ENCODE measurements around the gene SH3RF3. TPM values are rescaled to one million over a fixed set of nuclear protein-coding genes. Genes with fewer than 3 reads are reported as not detected.
"Not testable (repeated sequence)": the region's sequence is repeated elsewhere in the genome, so short reads cannot be mapped to it uniquely, and the experiment has no call there.

The SH3RF3 gene
- total RNA-seq, 2 experiments from 2014 or later = 1.9 to 2.3 TPM

- H3K27me3 Mint-ChIP-seq = no peaks in the 10 kb centered on the region
- H3K9me3 Mint-ChIP-seq = no peaks in the 10 kb centered on the region
- H3K4me1 Mint-ChIP-seq (ENCODE audit: low read depth) = no peaks in the 10 kb centered on the region
- TF ChIP-seq CTCF (IDR thresholded peaks at IDR 0.05) = no peak
- no peaks in the 10 kb centered on the region for H3K36me3 Mint-ChIP-seq (ENCODE audit: low read depth)
- CTCF ChIA-PET = no interaction called here
- DNase-seq (no peak), ATAC-seq (no peak)
- POLR2A ChIA-PET = no interaction called here
- no peak overlapping the region for H3K4me3 Mint-ChIP-seq
- intact Hi-C loops (cut with micrococcal nuclease) = no loop called here
- H3K27ac Mint-ChIP-seq = no peak overlapping the region
Observed at GRCh38 chr2:109531221-109531620, 402.2 kb downstream of the SH3RF3 start.

GRCh38 chr2:109531896-109532727 lies 403.1 kb downstream of the SH3RF3 start:
- POLR2A ChIA-PET = no interaction called here
- intact Hi-C loops (cut with micrococcal nuclease) = no loop called here
- H3K4me1 Mint-ChIP-seq (ENCODE audit: low read depth) = no peaks in the 10 kb centered on the region
- H3K27me3 Mint-ChIP-seq = peaks cover 1% of the 10 kb centered on the region
- no peak for TF ChIP-seq CTCF (IDR thresholded peaks at IDR 0.05)
- no peaks in the 10 kb centered on the region for H3K36me3 Mint-ChIP-seq (ENCODE audit: low read depth)
- no peak for ATAC-seq
- no peak overlapping the region for H3K27ac Mint-ChIP-seq
- no peaks in the 10 kb centered on the region for H3K9me3 Mint-ChIP-seq
- CTCF ChIA-PET = interaction anchor here (1.2 to 2.8 kb wide), 2 partner anchors 10 to 529 kb away, joined by 3 to 9 read pairs; no protein-coding TSS in a partner anchor
- no peak for DNase-seq
- no peak overlapping the region for H3K4me3 Mint-ChIP-seq

- Mint-ChIP-seq H3K27me3 (peaks cover 1% of the 10 kb centered on the region), H3K36me3 (ENCODE audit: low read depth) (no peaks in the 10 kb centered on the region), H3K9me3 (no peaks in the 10 kb centered on the region), H3K4me3 (no peak overlapping the region), H3K4me1 (ENCODE audit: low read depth) (no peaks in the 10 kb centered on the region), H3K27ac (no peak overlapping the region)
- no peak for DNase-seq
- CTCF ChIA-PET = interaction anchor here (1.2 to 2.8 kb wide), 2 partner anchors 10 to 530 kb away, joined by 3 to 9 read pairs; no protein-coding TSS in a partner anchor
- no peak for ATAC-seq
- POLR2A ChIA-PET = no interaction called here
- TF ChIP-seq CTCF (IDR thresholded peaks at IDR 0.05) = no peak
- intact Hi-C loops (cut with micrococcal nuclease) = no loop called here
Observed at GRCh38 chr2:109532728-109533076, 403.7 kb downstream of the SH3RF3 start.

GRCh38 chr2:109533823-109534222 lies 404.8 kb downstream of the SH3RF3 start:
- DNase-seq = no peak
- intact Hi-C loops (cut with micrococcal nuclease) = no loop called here
- no peak for ATAC-seq
- H3K4me1 Mint-ChIP-seq (ENCODE audit: low read depth) = no peaks in the 10 kb centered on the region
- peaks cover 1% of the 10 kb centered on the region for H3K27me3 Mint-ChIP-seq
- no peak overlapping the region for H3K27ac Mint-ChIP-seq
- H3K9me3 Mint-ChIP-seq = no peaks in the 10 kb centered on the region
- CTCF ChIA-PET = interaction anchor here (2.1 to 2.8 kb wide), 3 partner anchors 9 to 24 kb away, joined by 7 to 12 read pairs (median 9); no protein-coding TSS in a partner anchor
- H3K36me3 Mint-ChIP-seq (ENCODE audit: low read depth) = no peaks in the 10 kb centered on the region
- POLR2A ChIA-PET = no interaction called here
- no peak for TF ChIP-seq CTCF (IDR thresholded peaks at IDR 0.05)
- no peak overlapping the region for H3K4me3 Mint-ChIP-seq

DNA sequence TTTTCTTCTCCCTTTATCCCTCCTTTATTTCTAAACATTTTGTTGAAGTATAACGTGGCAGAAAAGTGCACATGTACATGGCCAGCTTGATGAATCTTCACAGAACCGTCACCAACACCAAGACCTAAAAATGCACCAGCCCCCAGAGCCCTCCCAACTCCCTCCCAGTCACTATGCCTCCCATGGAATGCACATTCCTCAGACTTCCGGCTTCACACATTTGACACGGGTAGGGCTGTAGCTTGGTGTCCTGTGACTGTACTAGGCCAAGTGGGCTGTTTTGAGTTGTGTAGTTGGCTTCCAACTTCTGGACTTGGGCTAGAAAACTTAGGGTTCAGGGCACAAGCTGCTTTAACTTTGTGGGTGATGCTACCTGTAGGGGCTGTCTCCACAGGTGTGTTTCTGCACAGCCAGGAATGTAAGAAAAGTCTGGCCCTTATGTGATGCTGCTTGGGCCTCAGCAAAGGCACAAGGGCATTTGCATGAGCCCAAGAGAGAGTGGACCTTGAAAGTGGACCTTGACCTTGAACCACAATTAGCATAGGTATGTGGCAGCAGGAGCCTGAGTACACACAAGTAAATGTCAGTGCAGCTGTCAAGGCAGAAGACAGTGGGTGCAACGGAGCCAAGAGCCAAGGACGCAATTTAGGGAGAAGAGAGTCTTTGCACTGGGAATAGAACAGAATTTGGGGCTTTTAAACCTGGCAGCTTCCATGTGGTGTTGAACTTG lies 406.4 kb downstream of the SH3RF3 start:
- DNase-seq (no peak), ATAC-seq (no peak)
- ChIA-PET CTCF (interaction anchor here (2.1 to 2.5 kb wide), 2 partner anchors 10 to 25 kb away, joined by 7 to 12 read pairs; no protein-coding TSS in a partner anchor), POLR2A (no interaction called here)
- Mint-ChIP-seq H3K4me3 (no peak overlapping the region), H3K36me3 (ENCODE audit: low read depth) (no peaks in the 10 kb centered on the region), H3K27ac (no peak overlapping the region), H3K9me3 (no peaks in the 10 kb centered on the region), H3K27me3 (peaks cover 1% of the 10 kb centered on the region), H3K4me1 (ENCODE audit: low read depth) (no peaks in the 10 kb centered on the region)
- TF ChIP-seq CTCF (IDR thresholded peaks at IDR 0.05) = no peak
- intact Hi-C loops (cut with micrococcal nuclease) = no loop called here

DNA sequence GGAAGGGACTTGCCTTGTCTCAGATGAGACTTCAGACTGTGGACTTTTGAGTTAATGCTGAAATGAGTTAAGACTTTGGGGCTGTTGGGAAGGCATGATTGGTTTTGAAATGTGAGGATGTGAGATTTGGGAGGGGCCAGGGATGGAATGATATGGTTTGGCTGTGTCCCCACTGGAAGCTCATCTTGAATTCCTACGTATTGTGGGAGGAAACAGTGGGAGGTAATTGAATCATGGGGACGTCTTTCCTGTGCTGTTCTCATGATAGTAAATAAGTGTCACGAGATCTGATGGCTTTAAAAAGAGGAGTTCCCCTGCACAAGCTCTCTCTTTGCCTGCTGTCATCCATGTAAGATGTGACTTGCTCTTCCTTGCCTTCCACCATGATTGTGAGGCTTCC lies 407.6 kb downstream of the SH3RF3 start:
- H3K36me3 Mint-ChIP-seq (ENCODE audit: low read depth); DNase-seq; H3K9me3 Mint-ChIP-seq; H3K27me3 Mint-ChIP-seq; H3K4me3 Mint-ChIP-seq; ATAC-seq; H3K4me1 Mint-ChIP-seq (ENCODE audit: low read depth); intact Hi-C loops (cut with micrococcal nuclease); POLR2A ChIA-PET; H3K27ac Mint-ChIP-seq: not testable (repeated sequence)
- CTCF ChIA-PET = interaction anchor here (1.0 kb wide), 1 partner anchor 9 kb away, joined by 3 read pairs; no protein-coding TSS in a partner anchor

Data from activated CD8-positive, alpha-beta T cell treated with anti-CD3 and anti-CD28 coated beads for 36 hours (primary cell).